Esophagus muscularis mucosa (tissue), 4 donors: ENCODE results near the gene CORO2B. TPM values are rescaled to one million over a fixed set of nuclear protein-coding genes. Genes with fewer than 3 reads are reported as not detected.

Source experiments
- DNase-seq: peaks from one replicate; pipeline ENCODE4 v3.0.0-alpha.2; 2017; ENCODE audit errors: extremely low spot score
- H3K27ac ChIP-seq, 4 donors: fragments of 200-600 bp; sonication (generic); replicated peaks in 1 of 4; 1 replicate in 3 of 4; 2 replicates in 1 of 4; pipeline ENCODE4 v1.5.1; 2016 to 2019; ENCODE audit warnings: mild to moderate bottlenecking in 1 of 4
- H3K27me3 ChIP-seq, 4 donors: fragments of 200-600 bp; sonication (generic); one replicate each; pipeline versions ENCODE4 v1.5.1 to v1.6.0; 2016 to 2019
- H3K36me3 ChIP-seq, 4 donors: fragments of 200-600 bp; sonication (generic); one replicate each; pipeline ENCODE4 v1.5.1; 2016 to 2019
- H3K4me1 ChIP-seq, 4 donors: fragments of 200-600 bp; sonication (generic); one replicate each; pipeline ENCODE4 v1.5.1; 2016 to 2019
- H3K4me3 ChIP-seq, 4 donors: fragments of 200-600 bp; sonication (generic); 1 replicate in 2 of 4; 2 replicates in 2 of 4; pipeline ENCODE4 v1.5.1; 2016 to 2019; ENCODE audit warnings: mild to moderate bottlenecking in 4 of 4, moderate library complexity in 1 of 4
- H3K9me3 ChIP-seq, 4 donors: fragments of 200-600 bp; sonication (generic); 1 replicate in 3 of 4; 2 replicates in 1 of 4; pipeline ENCODE4 v1.5.1; 2016 to 2019
- CTCF ChIP-seq, 3 experiments: fragments of 200-600 bp in 2 of 3; fragments of 450-650 bp in 1 of 3; sonication (generic) in 2 of 3; IDR thresholded peaks; one replicate each; pipeline ENCODE4 v1.5.1; 2017 to 2019; ENCODE audit warnings: antibody characterized with exemption in 3 of 3, mild to moderate bottlenecking in 2 of 3, moderate library complexity in 1 of 3
- EP300 ChIP-seq: sonication (generic); formaldehyde crosslinking; IDR thresholded peaks from one replicate; pipeline ENCODE4 v1.6.1; 2017; ENCODE audit warnings: antibody characterized with exemption
- POLR2A ChIP-seq: fragments of 450-650 bp; IDR thresholded peaks from one replicate; pipeline ENCODE4 v1.6.1; 2017; ENCODE audit warnings: antibody characterized with exemption, moderate library complexity, mild to moderate bottlenecking, low read depth
- POLR2AphosphoS5 ChIP-seq, 2 donors: sonication (generic); formaldehyde crosslinking; IDR thresholded peaks; one replicate each; pipeline ENCODE4 v1.6.1; 2017; ENCODE audit warnings: antibody characterized with exemption in 2 of 2
- WGBS: methylation state at CpG from one replicate; pipeline ENCODE4 v1.1.5; 2018; 5-methylcytosine and 5-hydroxymethylcytosine counted together
- intact Hi-C: fragments of 100-400 bp; cut with DNase I; formaldehyde crosslinking; loops from one replicate; pipeline ENCODE4 v1.15.1; 2023
- total RNA-seq, 4 donors: library from RNA; depleted of rRNA; stranded (reverse); fragments of >200 nt; gene quantifications; one replicate each; pipeline versions ENCODE4 v1.1.0 to v1.2.1, GENCODE V29; 2016

CORO2B gene
- total RNA-seq, 4 donors from 2014 or later, result 5.8 to 12.2 (median 7.5) TPM

- Histone ChIP-seq H3K27me3 (peaks cover 0 to 10% (median 0%) of the 10 kb centered on the region in 4 donors), H3K36me3 (peaks cover 0 to 41% (median 12%) of the 10 kb centered on the region in 4 donors), H3K4me1 (peaks cover 0 to 11% (median 0%) of the 10 kb centered on the region in 4 donors), H3K27ac (no peak overlapping the region), H3K4me3 (no peak overlapping the region), H3K9me3 (no peaks in the 10 kb centered on the region)
- TF ChIP-seq CTCF (IDR thresholded peaks at IDR 0.05) (no peak), EP300 (no peak), POLR2AphosphoS5 (IDR thresholded peaks at IDR 0.05) (no peak), POLR2A (no peak)
- WGBS, result 95% methylated on average over 15 of the region's 16 CpGs
- no peak for DNase-seq
- intact Hi-C loops, result no loop called here
Observed at GRCh38 chr15:68710536-68710935, 131.7 kb downstream of the CORO2B start.

- no peak overlapping the region for H3K27ac ChIP-seq
- H3K27me3 ChIP-seq, result peaks cover 0 to 10% (median 0%) of the 10 kb centered on the region in 4 donors
- peaks cover 0 to 7% (median 0%) of the 10 kb centered on the region in 4 donors for H3K4me1 ChIP-seq
- intact Hi-C loops, result no loop called here
- H3K9me3 ChIP-seq, result no peaks in the 10 kb centered on the region
- H3K36me3 ChIP-seq, result peaks cover 0 to 43% (median 12%) of the 10 kb centered on the region in 4 donors
- WGBS, result 96% methylated on average over 10 of the region's 10 CpGs
- H3K4me3 ChIP-seq, result no peak overlapping the region
- TF ChIP-seq EP300 (no peak), POLR2AphosphoS5 (IDR thresholded peaks at IDR 0.05) (no peak), CTCF (IDR thresholded peaks at IDR 0.05) (no peak), POLR2A (no peak)
- DNase-seq, result no peak
Observed at GRCh38 chr15:68711406-68711805, 132.6 kb downstream of the CORO2B start.

GRCh38 chr15:68712886-68713285, 134.1 kb downstream of the CORO2B start:
- H3K9me3 ChIP-seq, result no peaks in the 10 kb centered on the region
- peaks cover 0 to 4% (median 0%) of the 10 kb centered on the region in 4 donors for H3K4me1 ChIP-seq
- no peak for DNase-seq
- TF ChIP-seq POLR2A, result no peak
- H3K27me3 ChIP-seq, result peaks cover 0 to 10% (median 0%) of the 10 kb centered on the region in 4 donors
- no peak overlapping the region for H3K4me3 ChIP-seq
- H3K36me3 ChIP-seq, result peaks cover 0 to 43% (median 12%) of the 10 kb centered on the region in 4 donors
- intact Hi-C loops, result no loop called here
- WGBS, result 93% methylated on average over 3 of the region's 4 CpGs
- no peak overlapping the region for H3K27ac ChIP-seq

- H3K36me3 ChIP-seq, result peaks cover 0 to 43% (median 12%) of the 10 kb centered on the region in 4 donors
Observed at GRCh38 chr15:68713874-68714273, 135.1 kb downstream of the CORO2B start.

GRCh38 chr15:68715111-68715510, 136.3 kb downstream of the CORO2B start:
- peaks cover 0 to 43% (median 12%) of the 10 kb centered on the region in 4 donors for H3K36me3 ChIP-seq
- H3K4me1 ChIP-seq, result peaks cover 0 to 4% (median 0%) of the 10 kb centered on the region in 4 donors
- no peak overlapping the region for H3K4me3 ChIP-seq
- WGBS, result 96% methylated on average over 7 of the region's 8 CpGs
- intact Hi-C loops, result no loop called here
- H3K9me3 ChIP-seq, result no peaks in the 10 kb centered on the region
- peaks cover 0 to 10% (median 0%) of the 10 kb centered on the region in 4 donors for H3K27me3 ChIP-seq
- TF ChIP-seq CTCF (IDR thresholded peaks at IDR 0.05) (no peak), EP300 (no peak), POLR2A (no peak), POLR2AphosphoS5 (IDR thresholded peaks at IDR 0.05) (no peak)
- DNase-seq, result no peak
- H3K27ac ChIP-seq, result no peak overlapping the region

More at GRCh38 chr15:68713874-68714273, 135.1 kb downstream of the CORO2B start:
- WGBS, result 90% methylated on average over 3 of the region's 9 CpGs
- TF ChIP-seq EP300 (no peak), POLR2AphosphoS5 (IDR thresholded peaks at IDR 0.05) (no peak), POLR2A (no peak), CTCF (IDR thresholded peaks at IDR 0.05) (no peak)
- Histone ChIP-seq H3K27me3 (peaks cover 0 to 10% (median 0%) of the 10 kb centered on the region in 4 donors), H3K9me3 (no peaks in the 10 kb centered on the region), H3K4me3 (no peak overlapping the region), H3K27ac (no peak overlapping the region), H3K4me1 (peaks cover 0 to 4% (median 0%) of the 10 kb centered on the region in 4 donors)
- no peak for DNase-seq
- intact Hi-C loops, result no loop called here
